Stimulated activated CD8-positive, alpha-beta memory T cell treated with anti-CD3 and anti-CD28 coated beads, Interleukin-12 subunit alpha, Interleukin-12 subunit beta, amount 100 ng/mL, for 24 hours (primary cell): ENCODE data around the gene ANTXR1.
"Not testable (repeated sequence)": the region's sequence is repeated elsewhere in the genome, so short reads cannot be mapped to it uniquely, and the experiment has no call there.

Experiments
- DNase-seq: peaks from one replicate; pipeline ENCODE4 v3.0.0-alpha.2; 2020; ENCODE audit errors: extremely low read depth

The ANTXR1 gene

GRCh38 chr2:69210385-69210784 lies 197.4 kb downstream of the ANTXR1 start:
- no peak for DNase-seq

DNA sequence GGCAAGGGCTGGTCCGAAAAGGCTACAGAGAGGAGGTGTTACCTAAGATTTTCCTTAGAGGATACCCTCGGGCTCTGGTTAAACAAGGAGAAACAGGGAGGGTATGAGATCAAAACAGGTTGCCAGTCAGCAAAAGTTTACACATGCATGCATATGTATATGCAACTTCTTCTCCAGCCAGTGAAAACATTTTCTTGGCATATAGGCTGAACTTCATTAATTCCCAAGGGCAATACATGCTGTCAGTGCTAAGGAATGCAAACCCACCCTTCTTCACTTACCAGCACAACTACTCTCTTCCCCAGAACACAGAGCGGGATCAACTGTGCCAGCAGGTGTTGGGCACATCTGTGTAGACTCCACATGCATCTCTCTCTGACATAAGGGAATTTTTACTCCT lies 198.1 kb downstream of the ANTXR1 start:
- no peak for DNase-seq

- DNase-seq, result no peak
Measured at GRCh38 chr2:69211686-69212085, 198.7 kb downstream of the ANTXR1 start.

DNA sequence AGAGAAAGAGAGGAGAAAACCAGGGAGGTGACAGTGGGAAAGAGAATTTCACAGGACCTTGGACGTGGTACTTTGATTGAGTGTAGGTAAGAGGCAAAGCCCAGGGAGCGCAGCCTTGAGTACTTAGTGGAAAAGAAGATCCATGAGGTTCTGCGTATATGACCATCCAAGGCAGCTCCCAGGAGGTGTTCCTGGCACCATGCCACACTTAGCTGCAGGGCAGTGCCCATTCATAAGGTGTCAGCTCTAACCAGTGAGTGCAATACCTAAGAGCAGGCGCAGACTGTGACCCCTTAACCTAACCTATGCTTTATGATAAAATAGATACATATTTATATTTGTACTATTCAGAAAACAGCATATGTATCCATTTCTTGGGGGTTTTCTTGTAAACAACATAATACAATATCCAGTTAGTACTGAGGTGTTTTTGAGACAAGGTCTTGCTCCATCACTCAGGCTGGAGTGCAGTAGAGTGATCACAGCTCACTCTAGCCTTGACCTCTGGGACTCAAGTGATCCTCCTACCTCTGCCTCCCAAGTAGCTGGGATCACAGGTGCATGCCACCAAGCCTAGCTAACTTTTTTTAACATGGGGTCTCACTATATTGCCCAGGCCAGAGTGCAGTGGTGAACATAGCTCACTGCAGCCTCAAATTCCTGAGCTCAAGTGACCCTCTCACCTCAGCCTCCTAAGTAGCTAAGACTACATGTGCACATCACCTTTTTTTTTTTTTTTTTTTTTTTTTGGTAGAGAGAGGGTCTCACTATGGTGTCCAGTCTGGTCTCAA lies 199.5 kb downstream of the ANTXR1 start:
- DNase-seq, result no peak

DNA sequence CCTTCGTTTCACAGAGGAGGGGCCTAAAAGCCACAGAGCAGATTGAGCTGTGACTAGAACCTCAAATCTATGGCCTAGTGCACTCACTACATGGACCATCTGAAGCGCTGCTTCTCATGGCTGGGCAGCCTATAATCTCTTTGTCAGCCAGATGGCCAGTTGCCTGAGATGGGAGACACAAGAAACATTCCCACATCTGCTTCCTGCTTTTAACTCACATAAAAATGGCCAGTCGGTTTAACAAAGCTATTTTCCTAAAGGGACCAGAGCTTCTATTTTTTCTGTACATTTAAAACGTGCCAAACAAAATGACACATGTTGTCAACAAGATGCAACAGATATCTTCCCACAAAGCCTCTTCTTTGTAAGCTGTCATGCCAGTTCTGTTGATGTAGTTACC lies 200.2 kb downstream of the ANTXR1 start:
- DNase-seq, result no peak

GRCh38 chr2:69213782-69214181 lies 200.8 kb downstream of the ANTXR1 start:
- no peak for DNase-seq

- no peak for DNase-seq
Measured at GRCh38 chr2:69214898-69215297, 201.9 kb downstream of the ANTXR1 start.

GRCh38 chr2:69216535-69217332 lies 203.8 kb downstream of the ANTXR1 start:
- DNase-seq, result no peak

DNA sequence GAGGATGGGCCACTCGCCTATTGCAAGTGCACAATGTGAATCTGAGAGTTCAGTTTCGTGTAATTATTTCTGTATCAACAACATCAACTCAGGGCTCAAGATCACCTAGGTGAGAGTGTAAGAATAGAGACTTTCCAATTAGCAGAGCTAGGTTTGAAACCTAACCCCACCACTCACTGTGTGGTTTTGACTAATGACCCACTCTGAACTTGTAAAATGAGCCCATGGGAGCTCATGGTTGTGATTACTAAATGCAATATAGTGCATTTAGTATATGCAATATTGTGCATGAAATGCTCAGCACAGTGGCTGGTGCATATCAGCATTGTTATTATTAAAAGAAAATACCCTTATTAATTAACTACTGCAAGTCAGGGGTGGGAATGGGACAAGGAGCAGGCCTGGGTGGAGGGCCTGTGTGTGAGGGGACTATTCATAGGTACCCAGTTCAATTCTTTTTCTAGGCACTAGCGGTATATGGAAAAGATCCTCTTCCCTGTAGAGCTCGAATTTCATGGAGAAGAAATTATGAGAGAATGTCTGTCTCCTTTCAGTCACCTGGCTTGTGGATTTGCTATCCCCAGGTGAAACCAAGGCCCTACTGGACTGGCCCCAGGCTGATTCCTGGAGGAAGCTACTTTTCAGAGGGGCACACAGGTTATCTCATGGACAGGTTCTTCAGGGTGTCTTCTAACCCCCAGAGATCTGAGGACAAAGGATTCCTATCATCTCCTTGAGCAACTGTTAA lies 204.5 kb downstream of the ANTXR1 start:
- no peak for DNase-seq

- DNase-seq, result no peak
Measured at GRCh38 chr2:69221512-69221911, 208.5 kb downstream of the ANTXR1 start.

GRCh38 chr2:69221960-69222751 lies 209.2 kb downstream of the ANTXR1 start:
- no peak for DNase-seq

GRCh38 chr2:69222953-69223658 lies 210.1 kb downstream of the ANTXR1 start:
- no peak for DNase-seq

DNA sequence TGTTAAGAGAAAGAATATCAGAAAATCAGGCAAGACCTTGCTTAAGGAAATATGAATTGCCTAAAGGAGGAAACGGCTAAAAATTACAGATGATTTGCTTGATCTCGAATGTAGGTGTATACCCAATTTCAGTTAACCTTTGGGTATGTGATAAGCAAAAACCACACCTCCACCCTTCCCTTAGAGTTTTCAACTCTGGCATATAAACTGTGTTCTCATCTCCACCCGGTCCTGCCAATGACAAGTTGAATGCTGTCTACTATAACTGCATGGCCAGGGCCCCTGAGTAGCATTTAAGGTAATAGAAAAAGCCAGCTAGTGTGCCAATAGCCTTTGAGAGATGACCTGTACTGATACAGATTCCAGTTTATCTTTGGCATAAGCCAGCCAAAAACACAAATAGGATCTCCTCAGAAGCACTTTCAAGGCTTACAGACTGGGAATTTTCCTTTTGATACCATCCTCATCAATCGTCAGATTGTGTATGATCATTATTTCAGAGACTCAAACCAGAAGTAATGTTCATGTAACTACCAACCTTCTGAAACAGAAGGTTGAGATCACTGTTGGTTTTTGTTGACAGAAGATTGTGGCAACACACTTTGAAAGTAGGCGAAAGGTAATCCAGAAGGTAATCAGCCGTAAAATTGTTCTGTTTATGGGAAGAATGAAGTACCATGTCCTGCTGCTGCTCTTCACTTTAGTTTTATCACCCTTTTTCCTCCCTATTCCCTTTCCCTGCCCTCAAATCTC lies 211.0 kb downstream of the ANTXR1 start:
- DNase-seq, result no peak

GRCh38 chr2:69224512-69224837 lies 211.5 kb downstream of the ANTXR1 start:
- no peak for DNase-seq

DNA sequence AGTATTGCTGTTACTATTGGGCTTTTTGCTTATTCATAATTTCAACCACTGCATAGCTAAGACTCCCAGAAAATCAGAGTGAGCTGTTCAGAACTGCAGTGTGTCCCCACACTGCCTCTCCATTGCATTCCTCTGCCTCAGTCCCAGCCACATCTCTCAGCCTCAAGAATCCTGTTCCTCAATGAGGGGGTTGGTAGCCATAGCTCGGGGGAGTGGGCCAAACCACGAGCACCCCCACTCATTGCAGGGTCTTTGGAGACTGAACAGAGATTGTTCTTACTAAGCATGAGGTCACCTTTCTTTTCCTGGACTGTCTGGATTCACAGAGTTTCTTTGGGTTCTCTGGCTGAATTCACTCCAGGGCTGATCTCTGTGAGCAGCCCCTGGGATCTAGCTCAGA lies 213.0 kb downstream of the ANTXR1 start:
- DNase-seq, result no peak

DNA sequence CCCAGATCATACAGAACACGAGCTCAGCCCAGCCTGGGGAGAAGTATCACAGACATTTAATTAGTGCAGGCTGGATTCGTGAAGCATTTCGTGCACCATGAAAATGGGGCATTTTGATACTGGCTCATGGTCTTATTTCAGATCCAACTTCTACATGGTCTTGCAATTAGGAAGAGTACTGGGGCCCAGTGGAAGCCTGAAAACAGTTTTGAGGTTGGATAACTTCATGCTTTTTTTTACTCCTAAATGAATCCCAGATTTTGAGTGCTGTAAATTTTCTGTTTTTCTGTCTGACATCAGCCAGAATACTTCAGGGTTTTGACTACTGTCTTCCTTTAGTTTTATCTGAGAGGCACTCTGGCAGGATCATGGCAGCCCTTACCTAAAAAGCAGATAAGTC lies 213.9 kb downstream of the ANTXR1 start:
- DNase-seq, result no peak

- DNase-seq, result no peak
Measured at GRCh38 chr2:69227716-69228115, 214.7 kb downstream of the ANTXR1 start.

GRCh38 chr2:69230946-69231345 lies 218.0 kb downstream of the ANTXR1 start:
- DNase-seq, result not testable (repeated sequence)

GRCh38 chr2:69231612-69232277 lies 218.8 kb downstream of the ANTXR1 start:
- no peak for DNase-seq

DNA sequence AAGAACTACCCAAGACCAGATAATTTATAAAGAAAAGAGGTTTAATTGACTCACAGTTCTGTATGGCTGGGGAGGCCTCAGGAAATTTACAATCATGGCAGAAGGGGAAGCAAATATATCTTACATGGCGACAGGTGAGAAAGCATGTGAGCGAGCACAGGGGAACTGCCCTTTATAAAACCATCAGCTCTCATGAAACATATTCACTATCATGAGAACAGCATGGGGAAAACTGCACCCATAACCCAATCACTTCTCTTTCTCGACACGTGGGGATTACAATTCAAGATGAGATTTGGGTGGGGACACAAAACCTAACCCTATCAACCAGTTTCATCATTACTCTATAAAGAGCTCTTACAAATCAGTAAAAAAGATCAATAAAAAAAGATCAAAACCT lies 222.9 kb downstream of the ANTXR1 start:
- DNase-seq, result not testable (repeated sequence)
